ENCODE data around the gene STK32C. TPM values are rescaled to one million over a fixed set of nuclear protein-coding genes. Genes with fewer than 3 reads are reported as not detected.

Gene STK32C
- total RNA-seq, 1 experiment from 2014 or later = 16.5 TPM

DNA sequence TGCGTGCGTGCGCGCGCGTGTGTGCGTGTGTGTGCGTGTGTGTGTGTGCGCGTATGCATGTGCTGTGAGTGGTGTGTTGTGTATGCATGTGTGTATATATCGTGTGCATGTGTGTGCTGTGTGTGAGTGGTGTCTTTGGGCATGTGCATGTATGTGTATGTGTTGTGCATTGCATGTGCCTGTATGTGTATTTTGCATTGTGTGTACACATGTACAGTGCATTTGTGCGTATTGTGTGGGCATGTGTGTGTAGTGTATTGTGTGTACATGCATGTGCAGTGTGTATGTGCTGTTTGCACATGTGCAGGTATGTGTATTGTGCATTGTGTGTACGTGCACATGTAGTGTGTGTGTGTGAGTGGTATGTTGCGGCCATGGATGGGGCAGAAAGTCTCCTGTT lies 127.0 kb downstream of the STK32C start:
- no peak for TF ChIP-seq EZH2 (IDR thresholded peaks at IDR 0.05; ENCODE audit: borderline replicate concordance, low read depth, low read length, poor library complexity, severe bottlenecking)
- TF ChIP-seq, protein P1, sequence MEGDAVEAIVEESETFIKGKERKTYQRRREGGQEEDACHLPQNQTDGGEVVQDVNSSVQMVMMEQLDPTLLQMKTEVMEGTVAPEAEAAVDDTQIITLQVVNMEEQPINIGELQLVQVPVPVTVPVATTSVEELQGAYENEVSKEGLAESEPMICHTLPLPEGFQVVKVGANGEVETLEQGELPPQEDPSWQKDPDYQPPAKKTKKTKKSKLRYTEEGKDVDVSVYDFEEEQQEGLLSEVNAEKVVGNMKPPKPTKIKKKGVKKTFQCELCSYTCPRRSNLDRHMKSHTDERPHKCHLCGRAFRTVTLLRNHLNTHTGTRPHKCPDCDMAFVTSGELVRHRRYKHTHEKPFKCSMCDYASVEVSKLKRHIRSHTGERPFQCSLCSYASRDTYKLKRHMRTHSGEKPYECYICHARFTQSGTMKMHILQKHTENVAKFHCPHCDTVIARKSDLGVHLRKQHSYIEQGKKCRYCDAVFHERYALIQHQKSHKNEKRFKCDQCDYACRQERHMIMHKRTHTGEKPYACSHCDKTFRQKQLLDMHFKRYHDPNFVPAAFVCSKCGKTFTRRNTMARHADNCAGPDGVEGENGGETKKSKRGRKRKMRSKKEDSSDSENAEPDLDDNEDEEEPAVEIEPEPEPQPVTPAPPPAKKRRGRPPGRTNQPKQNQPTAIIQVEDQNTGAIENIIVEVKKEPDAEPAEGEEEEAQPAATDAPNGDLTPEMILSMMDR (conservative IDR thresholded peaks at IDR 0.05; ENCODE audit: low read depth, low read length) = no peak
- H3K27ac ChIP-seq (ENCODE audit: low read depth, low read length, poor library complexity, severe bottlenecking) = no peak overlapping the region
- ChIA-PET POLR2A (ENCODE audit: low non-redundant PET) (no interaction called here), CTCF (no interaction called here)
- BruUV-seq (replicated peaks) = no TSS peak
- H3K4me3 ChIP-seq (ENCODE audit: low read depth, low read length, poor library complexity, severe bottlenecking) = no peak overlapping the region
- H3K27me3 ChIP-seq (replicated peaks; ENCODE audit: insufficient read depth, low read depth, low read length, poor library complexity) = peaks cover 46% of the 10 kb centered on the region
- no peaks in the 10 kb centered on the region for H3K4me1 ChIP-seq (ENCODE audit: insufficient read depth, low read length, poor library complexity, severe bottlenecking)
- H3K9me3 ChIP-seq (ENCODE audit: low read depth, low read length, poor library complexity, severe bottlenecking) = no peaks in the 10 kb centered on the region
- H3K36me3 ChIP-seq (ENCODE audit: insufficient read depth, low read length, poor library complexity, severe bottlenecking) = no peaks in the 10 kb centered on the region
- intact Hi-C loops (cut with micrococcal nuclease; ENCODE audit: unreplicated experiment) = no loop called here
- DNase-seq (ENCODE audit: low spot score) = no peak

- Histone ChIP-seq H3K9me3 (ENCODE audit: low read depth, low read length, poor library complexity, severe bottlenecking) (no peaks in the 10 kb centered on the region), H3K4me3 (ENCODE audit: low read depth, low read length, poor library complexity, severe bottlenecking) (no peak overlapping the region), H3K27me3 (replicated peaks; ENCODE audit: insufficient read depth, low read depth, low read length, poor library complexity) (peaks cover 46% of the 10 kb centered on the region), H3K4me1 (ENCODE audit: insufficient read depth, low read length, poor library complexity, severe bottlenecking) (no peaks in the 10 kb centered on the region), H3K27ac (ENCODE audit: low read depth, low read length, poor library complexity, severe bottlenecking) (no peak overlapping the region), H3K36me3 (ENCODE audit: insufficient read depth, low read length, poor library complexity, severe bottlenecking) (no peaks in the 10 kb centered on the region)
- no peak for TF ChIP-seq EZH2 (IDR thresholded peaks at IDR 0.05; ENCODE audit: borderline replicate concordance, low read depth, low read length, poor library complexity, severe bottlenecking)
- TF ChIP-seq, protein P1 (conservative IDR thresholded peaks at IDR 0.05; ENCODE audit: low read depth, low read length) = no peak
- ChIA-PET CTCF (no interaction called here), POLR2A (ENCODE audit: low non-redundant PET) (no interaction called here)
- BruUV-seq (replicated peaks) = no TSS peak
- DNase-seq (ENCODE audit: low spot score) = no peak
- intact Hi-C loops (cut with micrococcal nuclease; ENCODE audit: unreplicated experiment) = no loop called here
Observed at GRCh38 chr10:132179551-132180392, 128.0 kb downstream of the STK32C start.

GRCh38 chr10:132178672-132179545 lies 128.8 kb downstream of the STK32C start:
- Histone ChIP-seq H3K27ac (ENCODE audit: low read depth, low read length, poor library complexity, severe bottlenecking) (no peak overlapping the region), H3K9me3 (ENCODE audit: low read depth, low read length, poor library complexity, severe bottlenecking) (no peaks in the 10 kb centered on the region), H3K36me3 (ENCODE audit: insufficient read depth, low read length, poor library complexity, severe bottlenecking) (no peaks in the 10 kb centered on the region), H3K27me3 (replicated peaks; ENCODE audit: insufficient read depth, low read depth, low read length, poor library complexity) (peaks cover 39% of the 10 kb centered on the region), H3K4me3 (ENCODE audit: low read depth, low read length, poor library complexity, severe bottlenecking) (no peak overlapping the region), H3K4me1 (ENCODE audit: insufficient read depth, low read length, poor library complexity, severe bottlenecking) (no peaks in the 10 kb centered on the region)
- no peak for DNase-seq (ENCODE audit: low spot score)
- no TSS peak for BruUV-seq (replicated peaks)
- no peak for TF ChIP-seq EZH2 (IDR thresholded peaks at IDR 0.05; ENCODE audit: borderline replicate concordance, low read depth, low read length, poor library complexity, severe bottlenecking)
- TF ChIP-seq, protein P1 (conservative IDR thresholded peaks at IDR 0.05; ENCODE audit: low read depth, low read length) = no peak
- ChIA-PET CTCF (no interaction called here), POLR2A (ENCODE audit: low non-redundant PET) (no interaction called here)
- intact Hi-C loops (cut with micrococcal nuclease; ENCODE audit: unreplicated experiment) = no loop called here

Data from A673 (cell line).